ENCODE results near the gene GFRA1. TPM values are rescaled to one million over a fixed set of nuclear protein-coding genes. Genes with fewer than 3 reads are reported as not detected.

The GFRA1 gene
- total RNA-seq, 2 experiments from 2014 or later, result not detected

Other genes starting within 250 kb of the GFRA1 start
- not detected for gene CCDC172, start 51.2 kb upstream of the GFRA1 start, total RNA-seq
- gene PNLIPRP3, start 154.6 kb upstream of the GFRA1 start, total RNA-seq, result not detected